Fibroblast of pulmonary artery (primary cell): ENCODE measurements around the gene SMCO2.

Source experiments
- DNase-seq: peaks from one replicate; pipeline ENCODE4 v3.0.0-alpha.2; 2010; ENCODE audit warnings: low read depth
- H3K4me3 ChIP-seq: replicated peaks from 2 replicates; pipeline ENCODE4 v1.5.1; 2011; ENCODE audit warnings: low read depth, mild to moderate bottlenecking, control low read depth, low read length, moderate library complexity
- CTCF ChIP-seq: IDR thresholded peaks from 2 replicates; pipeline ENCODE4 v1.5.1; 2011; ENCODE audit warnings: mild to moderate bottlenecking, control low read depth, low read length, inconsistent platforms; ENCODE audit errors: missing control alignments

The SMCO2 gene

GRCh38 chr12:27488479-27488878 is 41.9 kb downstream of the SMCO2 start:
- TF ChIP-seq CTCF = peak; percentile 9
- DNase-seq = peak; percentile 11
- H3K4me3 ChIP-seq = no peak overlapping the region

- DNase-seq = no peak
- H3K4me3 ChIP-seq = no peak overlapping the region
- no peak for TF ChIP-seq CTCF
Measured at GRCh38 chr12:27491226-27491625, 44.7 kb downstream of the SMCO2 start.

- TF ChIP-seq CTCF = no peak
- no peak for DNase-seq
- H3K4me3 ChIP-seq = no peak overlapping the region
Measured at GRCh38 chr12:27493260-27493940, 46.9 kb downstream of the SMCO2 start.

GRCh38 chr12:27497446-27497845 is 50.9 kb downstream of the SMCO2 start:
- H3K4me3 ChIP-seq = no peak overlapping the region
- no peak for DNase-seq
- TF ChIP-seq CTCF = no peak

- no peak for TF ChIP-seq CTCF
Measured at GRCh38 chr12:27498149-27498548, 51.6 kb downstream of the SMCO2 start.

GRCh38 chr12:27498761-27499160 is 52.2 kb downstream of the SMCO2 start:
- DNase-seq = no peak
- no peak overlapping the region for H3K4me3 ChIP-seq
- TF ChIP-seq CTCF = no peak

More at GRCh38 chr12:27498149-27498548, 51.6 kb downstream of the SMCO2 start:
- no peak for DNase-seq
- H3K4me3 ChIP-seq = no peak overlapping the region

GRCh38 chr12:27499377-27499776 is 52.8 kb downstream of the SMCO2 start:
- no peak for DNase-seq
- H3K4me3 ChIP-seq = no peak overlapping the region
- no peak for TF ChIP-seq CTCF
